Adrenal gland (tissue), 12 donors: ENCODE results near the gene TPM2. TPM values are rescaled to one million over a fixed set of nuclear protein-coding genes. Genes with fewer than 3 reads are reported as not detected.

ENCODE experiments used
- DNase-seq, 7 donors: peaks; one replicate each; pipeline ENCODE4 v3.0.0-alpha.2; 2019 to 2020
- H3K27ac ChIP-seq, 5 donors: fragments of 200-600 bp; sonication (generic) in 4 of 5; 1 replicate in 3 of 5; 2 replicates in 2 of 5; pipeline versions ENCODE4 v1.5.1 to v1.8.0; 2016 to 2020; ENCODE audit warnings: mild to moderate bottlenecking in 1 of 5
- H3K27me3 ChIP-seq: fragments of 200-600 bp; 2 replicates; pipeline ENCODE4 v1.8.0; 2021
- H3K36me3 ChIP-seq, 2 donors: fragments of 200-600 bp; replicated peaks in 1 of 2; 1 replicate in 1 of 2; 2 replicates in 1 of 2; pipeline versions ENCODE4 v1.5.1 to v1.8.0; 2018 to 2022
- H3K4me1 ChIP-seq, 2 donors: fragments of 200-600 bp; replicated peaks in 1 of 2; 1 replicate in 1 of 2; 2 replicates in 1 of 2; pipeline versions ENCODE4 v1.5.1 to v1.8.0; 2018 to 2021
- H3K4me3 ChIP-seq, 4 donors: fragments of 200-600 bp; sonication (generic) in 3 of 4; one replicate each; pipeline ENCODE4 v1.5.1; 2016 to 2018
- H3K9me3 ChIP-seq, 3 donors: fragments of 200-600 bp; sonication (generic) in 1 of 3; replicated peaks in 1 of 3; 1 replicate in 2 of 3; 2 replicates in 1 of 3; pipeline versions ENCODE4 v1.5.1 to v1.8.0; 2016 to 2021
- CTCF ChIP-seq, 6 experiments: fragments of 450-650 bp in 4 of 6; fragments of 200-600 bp in 2 of 6; sonication (generic) in 1 of 6; IDR thresholded peaks; 1 replicate in 5 of 6; 2 replicates in 1 of 6; pipeline versions ENCODE4 v1.5.1 to v1.8.0; 2016 to 2021; ENCODE audit warnings: antibody characterized with exemption in 6 of 6, mild to moderate bottlenecking in 2 of 6, moderate library complexity in 1 of 6
- POLR2A ChIP-seq, 2 donors: fragments of 450-650 bp; IDR thresholded peaks; one replicate each; pipeline ENCODE4 v1.6.1; 2017; ENCODE audit warnings: antibody characterized with exemption in 2 of 2, mild to moderate bottlenecking in 2 of 2, moderate library complexity in 1 of 2
- WGBS, 4 donors: extraction: QIAGEN DNeasy Blood & Tissue Kit in 2 of 4; methylation state at CpG; one replicate each; pipeline versions ENCODE4 v1.1.5 to v1.1.7; 2013 to 2017; 5-methylcytosine and 5-hydroxymethylcytosine counted together
- intact Hi-C, 2 donors: fragments of 100-400 bp; cut with DNase I; formaldehyde crosslinking; loops; one replicate each; pipeline versions ENCODE4 v1.14.1 to v1.15.0; 2022 to 2023
- polyA plus RNA-seq, 3 donors: library from polyadenylated mRNA; stranded (reverse); fragments of 200-250 nt in 2 of 3; fragments of 350-450 nt in 1 of 3; fragmentation: Illumina TruSeq in 1 of 3; extraction: RNeasy Lipid Tissue Mini Kit (QIAGEN cat#74804) in 1 of 3; gene quantifications; one replicate each; pipeline ENCODE4 v1.2.3, GENCODE V29; 2013 to 2014
- total RNA-seq, 9 donors: library from RNA; depleted of rRNA in 4 of 9; stranded (reverse); fragments of >200 nt in 4 of 9; fragments of 120-200 nt in 1 of 9; fragmentation: NEBNext Ultra II Directional in 1 of 9; extraction: Animal tissue kit (Norgen Biotek cat#: 25700) in 1 of 9; gene quantifications; one replicate each; pipeline versions ENCODE4 v1.1.0 to v1.2.4, GENCODE V29; 2013 to 2023
- donor health status: healthy with polysubstance abuse.
- donor health status: Bipolar disorder and iron deficiency.
- donor health status: DM: yes; HTN: yes; CAD: no.
- donor health status: DM: no; HTN: no; CAD: no.
- donor health status: DM: no; HTN: no; CAD: no.
- donor health status: DM: yes; HTN: yes; CAD: no.

Gene TPM2
- total and polyA plus RNA-seq, 12 donors = 188 to 1,472 (median 397) TPM

DNA sequence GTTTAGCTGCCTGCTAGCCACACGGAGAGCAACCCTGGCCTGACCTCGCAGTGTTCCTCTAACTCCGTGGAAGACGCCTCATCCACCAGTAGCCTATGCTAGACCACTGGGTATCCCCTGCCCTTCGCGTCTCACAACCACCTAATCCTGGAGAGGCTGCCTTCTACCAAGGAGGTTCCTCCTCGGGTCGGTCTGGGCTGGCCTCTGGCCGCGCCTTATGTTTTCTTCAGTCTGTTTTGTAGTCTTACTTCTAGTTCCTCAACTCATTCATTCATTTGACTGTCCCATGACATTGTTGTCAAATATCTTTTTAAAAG lies 1.6 kb upstream of the TPM2 start:
- TF ChIP-seq CTCF (IDR thresholded peaks at IDR 0.05) (no peak), POLR2A (IDR thresholded peaks at IDR 0.05) (no peak)
- H3K4me3 ChIP-seq = peak overlapping the region in 2 of 4 donors; percentile 55 to 70
- peaks cover 0 to 5% of the 10 kb centered on the region in 2 donors for H3K36me3 ChIP-seq
- DNase-seq = no peak
- 18 to 22% (median 19%) methylated on average over 9 to 10 of the region's 10 CpGs for WGBS, 4 donors
- no peaks in the 10 kb centered on the region for H3K27me3 ChIP-seq
- peaks cover 24 to 45% of the 10 kb centered on the region in 2 donors for H3K4me1 ChIP-seq
- peak overlapping the region; percentile 79 to 93 (median 89) for H3K27ac ChIP-seq
- intact Hi-C loops = loop anchor here in 1 of 2 donors (5.0 kb wide), 1 partner anchor 36 kb away; no protein-coding TSS in a partner anchor
- no peaks in the 10 kb centered on the region for H3K9me3 ChIP-seq

- Histone ChIP-seq H3K27me3 (no peaks in the 10 kb centered on the region), H3K4me3 (peak overlapping the region; percentile 55 to 88 (median 66)), H3K36me3 (no peaks in the 10 kb centered on the region), H3K27ac (peak overlapping the region; percentile 79 to 93 (median 89)), H3K9me3 (no peaks in the 10 kb centered on the region), H3K4me1 (peaks cover 24 to 48% of the 10 kb centered on the region in 2 donors)
- TF ChIP-seq POLR2A (IDR thresholded peaks at IDR 0.05) (peak in 1 of 2 donors; percentile 22), CTCF (IDR thresholded peaks at IDR 0.05) (no peak)
- 0 to 4% (median 1%) methylated on average over 30 to 61 of the region's 61 CpGs for WGBS, 4 donors
- intact Hi-C loops = loop anchor here in 1 of 2 donors (5.0 kb wide), 1 partner anchor 37 kb away; no protein-coding TSS in a partner anchor
- DNase-seq = peak; percentile 60 to 84 (median 77)
Measured at GRCh38 chr9:35690614-35691333, 1.0 kb upstream of the TPM2 start.

- 0 to 1% (median 0%) methylated on average over 9 to 21 of the region's 21 CpGs; no CpG with 5 or more reads in 1 of the 4 donors for WGBS, 4 donors
Measured at GRCh38 chr9:35690294-35690613, 529 bp upstream of the TPM2 start.

More at GRCh38 chr9:35690294-35690613, 529 bp upstream of the TPM2 start:
- DNase-seq = no peak
- Histone ChIP-seq H3K27ac (peak overlapping the region; percentile 79 to 93 (median 89)), H3K36me3 (peaks cover 0 to 5% of the 10 kb centered on the region in 2 donors), H3K4me3 (peak overlapping the region in 3 of 4 donors; percentile 55 to 88 (median 70)), H3K4me1 (peaks cover 24 to 43% of the 10 kb centered on the region in 2 donors), H3K9me3 (no peaks in the 10 kb centered on the region), H3K27me3 (no peaks in the 10 kb centered on the region)
- intact Hi-C loops = loop anchor here in 1 of 2 donors (5.0 kb wide), 1 partner anchor 37 kb away; no protein-coding TSS in a partner anchor
- TF ChIP-seq POLR2A (IDR thresholded peaks at IDR 0.05) (no peak), CTCF (IDR thresholded peaks at IDR 0.05) (no peak)
